HK-2 (cell line): ENCODE data around the gene ALS2.
"Not testable (repeated sequence)": the region's sequence is repeated elsewhere in the genome, so short reads cannot be mapped to it uniquely, and the experiment has no call there.

ENCODE experiments used
- DNase-seq: peaks from one replicate; pipeline ENCODE4 v3.0.0-alpha.2; 2018; ENCODE audit not compliant: unreplicated experiment

The ALS2 gene

DNA sequence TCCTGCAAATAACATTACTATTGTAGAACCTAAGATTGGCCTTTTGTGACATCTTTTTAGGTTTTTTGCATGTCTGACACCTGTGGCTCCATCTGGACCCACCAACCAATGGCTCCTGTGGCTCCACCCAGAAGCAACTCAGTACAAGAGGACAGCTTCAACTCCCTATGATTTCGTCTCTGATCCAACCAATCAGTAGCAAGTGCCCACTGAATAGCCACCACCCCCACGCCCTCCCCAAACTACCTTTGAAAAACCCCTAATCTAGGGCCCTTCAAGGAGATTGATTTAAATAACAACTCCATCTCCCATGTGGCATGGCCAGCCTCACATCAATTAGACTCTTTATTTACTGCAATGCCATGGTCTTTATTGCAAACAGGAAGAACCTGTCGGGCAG, 105.9 kb downstream of the ALS2 start:
- DNase-seq = no peak

DNA sequence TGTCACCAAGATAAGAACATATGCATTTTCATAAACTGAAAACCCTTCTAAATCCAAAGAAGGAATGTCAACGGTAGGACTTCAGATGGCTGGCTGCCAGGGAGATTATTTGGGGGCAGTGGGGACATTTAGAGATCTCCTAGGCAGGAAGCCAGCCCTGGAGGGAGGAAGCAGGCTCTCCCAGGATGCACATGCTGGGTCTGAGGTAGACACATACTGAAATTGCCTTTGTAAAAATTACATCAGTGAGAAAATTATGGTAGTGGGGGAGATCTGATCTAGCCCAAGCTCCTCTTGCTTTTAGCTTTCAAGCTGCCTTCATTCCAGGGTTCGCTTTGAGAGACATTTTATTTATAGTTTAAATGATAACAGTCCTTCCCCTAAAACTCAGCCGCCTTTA, 106.4 kb downstream of the ALS2 start:
- no peak for DNase-seq

- no peak for DNase-seq
These were observed 107.2 kb downstream of the ALS2 start for GRCh38 chr2:201673546-201673945.

GRCh38 chr2:201671205-201671604, 109.5 kb downstream of the ALS2 start:
- DNase-seq = not testable (repeated sequence)

DNA sequence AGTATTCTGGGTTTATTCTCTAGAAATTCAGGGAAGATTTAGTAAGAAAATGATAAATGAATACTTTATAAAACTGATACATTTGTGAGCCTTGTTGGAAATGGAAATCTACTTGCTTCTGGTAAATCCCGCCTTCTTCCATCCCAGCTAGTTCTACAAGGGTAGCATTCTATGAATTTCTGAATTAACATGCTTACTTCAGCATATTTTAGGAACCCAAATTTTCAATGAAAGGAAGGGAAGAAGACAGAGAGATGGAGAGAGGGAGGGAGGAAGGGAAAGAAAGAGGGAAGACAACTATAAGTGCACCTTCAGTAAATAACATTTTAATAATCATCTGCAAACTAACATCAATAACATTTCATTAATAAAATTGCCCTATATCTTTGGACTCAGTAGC, 110.9 kb downstream of the ALS2 start:
- no peak for DNase-seq

- no peak for DNase-seq
These were observed 112.3 kb downstream of the ALS2 start for GRCh38 chr2:201668402-201668910.

DNA sequence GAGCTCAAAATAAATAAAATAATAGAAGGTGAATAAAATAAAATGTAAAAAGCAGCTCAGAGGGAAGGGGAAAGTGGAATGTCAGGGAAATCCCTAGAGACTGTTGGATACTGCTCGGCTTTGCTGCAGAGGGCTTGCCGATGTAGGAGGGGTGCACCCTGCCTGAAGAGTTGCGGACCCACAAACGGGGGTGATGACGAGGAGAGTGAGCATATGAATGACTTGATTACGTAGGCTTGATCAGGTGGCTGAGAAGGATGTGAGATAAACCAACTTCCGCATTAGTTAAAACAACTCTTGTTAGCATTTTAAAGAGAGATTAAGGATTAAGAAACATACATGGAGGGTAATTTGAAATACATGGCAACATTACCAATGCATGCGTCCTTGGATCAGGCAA, 116.4 kb downstream of the ALS2 start:
- DNase-seq = no peak

DNA sequence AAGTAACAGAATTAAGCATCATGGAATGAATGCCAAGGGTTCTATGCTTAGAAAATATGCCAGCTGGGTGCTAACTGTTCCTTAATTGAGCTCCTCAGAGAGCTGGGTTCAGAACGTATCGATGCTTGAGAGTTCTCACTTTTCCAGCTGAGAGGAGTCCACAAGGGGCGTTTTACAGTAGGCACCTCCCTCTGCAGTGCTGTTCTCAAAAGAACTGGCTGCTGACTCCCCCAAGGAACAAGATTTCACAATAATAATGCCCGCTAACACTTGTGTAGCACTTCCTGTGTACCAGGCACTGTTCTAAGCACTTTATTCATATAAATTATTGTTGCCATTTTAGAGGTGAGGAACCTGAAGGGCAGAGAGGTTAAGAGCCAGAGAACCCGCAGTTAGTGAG, 119.4 kb downstream of the ALS2 start:
- no peak for DNase-seq

- DNase-seq = no peak
These were observed 120.3 kb downstream of the ALS2 start for GRCh38 chr2:201660293-201660895.

- no peak for DNase-seq
These were observed 124.0 kb downstream of the ALS2 start for GRCh38 chr2:201656740-201657139.

DNA sequence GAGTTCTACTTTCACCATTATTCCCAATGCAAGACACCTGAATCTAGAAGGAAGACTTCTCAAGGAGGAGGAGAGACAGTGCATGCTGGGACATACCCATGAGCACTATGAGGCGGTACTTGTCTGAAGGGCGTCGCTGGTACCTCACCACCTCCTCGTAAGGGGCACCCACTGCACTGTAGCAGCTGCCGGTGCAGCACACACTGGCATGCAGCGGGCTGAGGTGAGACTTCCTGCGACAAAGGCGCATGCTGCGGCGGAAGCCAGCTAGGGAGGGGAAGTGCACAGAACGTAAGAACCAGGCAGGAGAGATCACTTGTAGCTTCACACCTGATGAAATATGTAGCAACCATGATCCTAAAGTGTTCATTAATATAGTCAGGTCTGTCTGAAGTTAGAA, 124.6 kb downstream of the ALS2 start:
- DNase-seq = no peak

DNA sequence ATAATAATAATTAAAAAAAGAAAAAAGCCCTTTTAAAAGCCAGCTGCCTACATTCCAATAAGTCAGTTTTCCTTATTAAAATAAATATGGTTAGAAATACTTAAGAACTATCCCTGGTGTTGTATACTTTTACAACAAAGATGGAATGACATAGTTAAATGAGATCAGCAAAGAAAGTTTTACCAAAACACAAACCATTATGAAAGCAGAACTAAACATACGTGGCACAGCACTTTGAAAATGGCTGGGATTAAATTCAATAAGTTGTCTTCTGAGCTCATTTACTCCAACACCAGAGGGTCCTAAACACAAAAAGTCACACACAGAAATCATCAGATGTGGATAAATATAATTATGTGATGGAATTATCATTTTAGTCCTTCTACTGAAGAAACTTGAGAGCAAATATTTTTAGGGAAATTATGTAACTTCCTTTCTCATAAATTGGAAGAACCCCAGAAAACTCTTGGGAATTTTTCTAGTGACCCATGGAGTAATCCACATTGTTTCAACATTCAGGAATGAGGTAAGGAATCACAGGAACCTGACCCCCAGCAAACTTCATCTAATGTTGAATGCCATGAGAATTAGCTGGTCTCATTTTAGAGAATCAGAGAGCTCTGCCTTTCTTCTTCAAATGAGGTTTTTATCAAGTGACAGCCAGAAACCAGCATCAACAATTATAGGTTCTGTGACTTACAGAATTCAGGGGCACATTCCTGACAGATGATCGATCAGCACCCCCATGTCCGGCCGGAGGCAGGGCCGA, 125.9 kb downstream of the ALS2 start:
- no peak for DNase-seq

GRCh38 chr2:201653221-201653620, 127.5 kb downstream of the ALS2 start:
- DNase-seq = no peak
